Neural cell (in vitro differentiated cells): ENCODE measurements around the gene ACVR1B.

Experiments used
- CTCF ChIP-seq: fragments of 450-650 bp; IDR thresholded peaks from 2 replicates; pipeline ENCODE4 v1.5.1; 2014; ENCODE audit warnings: antibody characterized with exemption, mild to moderate bottlenecking, moderate library complexity; ENCODE audit not compliant: poor library complexity, severe bottlenecking
- REST ChIP-seq: IDR thresholded peaks from 2 replicates; pipeline ENCODE4 v1.6.1; 2012; ENCODE audit warnings: borderline replicate concordance

- TF ChIP-seq CTCF = no peak
- TF ChIP-seq REST = no peak
These were observed 46.5 kb upstream of the ACVR1B start for GRCh38 chr12:51904951-51905470.
